ENCODE data around the gene DCLRE1C.
"Not testable (repeated sequence)": the region's sequence is repeated elsewhere in the genome, so short reads cannot be mapped to it uniquely, and the experiment has no call there.

The DCLRE1C gene

DNA sequence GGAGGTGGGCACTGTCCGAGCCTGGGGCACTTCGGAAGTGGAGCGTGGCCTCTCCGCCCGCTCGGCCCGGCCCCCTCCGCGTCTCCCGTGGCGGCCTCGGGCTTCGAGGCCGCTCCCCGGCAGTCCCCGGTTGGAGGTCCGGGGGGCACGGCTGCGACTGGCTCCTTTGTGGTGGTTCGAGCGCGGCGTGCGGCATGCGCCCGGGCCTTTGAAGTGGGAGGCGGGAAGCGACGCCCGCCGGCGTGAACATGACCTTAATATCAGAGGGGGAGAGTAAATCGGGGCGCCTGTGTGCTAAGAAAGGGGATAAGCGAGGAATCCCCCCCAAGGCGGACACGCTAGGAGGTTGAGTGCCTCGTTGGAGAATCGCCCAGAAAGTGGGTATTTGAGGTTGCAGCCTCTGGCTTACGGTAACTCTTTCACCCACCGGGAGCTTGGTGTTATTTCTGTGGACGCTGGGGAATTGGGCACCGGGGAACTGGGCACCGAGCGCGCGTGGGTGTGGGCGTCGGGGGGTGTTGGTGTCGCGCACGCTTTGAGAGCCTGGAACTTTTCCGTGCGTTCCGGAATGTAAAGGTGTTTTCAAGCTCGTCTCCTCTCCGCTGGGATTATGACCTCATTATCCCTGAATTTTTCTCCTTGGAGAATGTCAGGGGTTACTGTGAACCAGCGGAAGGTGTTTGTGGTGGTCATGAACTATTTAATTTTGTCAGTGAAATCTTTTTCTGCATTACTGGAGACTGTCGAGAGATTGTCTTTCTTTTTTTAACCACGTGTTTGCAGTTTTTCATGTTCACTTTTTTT is 74.6 kb downstream of the DCLRE1C start:
- DNase-seq = peak; percentile 34

DNA sequence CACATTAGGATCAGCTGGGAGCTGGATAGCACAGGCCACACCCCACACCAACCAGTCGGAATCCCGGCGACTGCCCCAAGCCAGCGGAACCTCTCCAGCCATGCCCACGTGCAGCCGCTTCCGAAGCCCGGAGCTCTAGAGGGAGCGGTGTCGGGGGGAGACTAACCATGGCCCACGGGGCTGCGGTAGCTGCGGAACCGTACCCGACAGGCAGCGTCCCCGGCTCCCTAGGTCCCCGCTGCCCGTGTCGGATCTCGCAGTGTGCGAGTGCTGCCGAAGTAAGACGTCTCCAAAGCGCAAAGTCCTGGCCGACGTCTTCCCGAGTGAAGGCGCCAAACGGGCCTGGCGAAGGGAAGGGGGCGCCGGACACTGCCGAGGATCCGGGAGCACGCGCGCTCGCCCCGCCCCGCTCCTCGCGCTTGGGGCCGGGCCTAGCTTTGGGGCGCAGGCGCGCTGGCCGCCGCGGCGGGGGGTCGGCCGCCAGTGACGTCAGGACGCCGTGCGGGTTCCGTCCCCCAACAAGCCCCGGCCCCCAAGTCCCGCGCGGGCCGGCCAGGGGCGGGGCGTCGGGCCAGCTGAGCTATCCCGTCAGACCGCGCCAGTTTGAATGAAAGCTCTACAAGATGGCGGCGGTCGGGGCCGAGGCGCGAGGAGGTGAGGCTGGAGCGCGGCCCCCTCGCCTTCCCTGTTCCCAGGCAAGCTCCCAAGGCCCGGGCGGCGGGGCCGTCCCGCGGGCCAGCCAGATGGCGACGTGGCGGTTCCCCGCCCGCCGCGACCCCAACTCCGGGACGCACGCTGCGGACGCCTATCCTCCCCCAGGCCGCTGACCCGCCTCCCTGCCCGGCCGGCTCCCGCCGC is 75.4 kb downstream of the DCLRE1C start, which contains the start of gene SUV39H2:
SUV39H2 (plus strand) TSS at position 601 of the 858 bp plus-strand sequence; CDS start at position 624, 23 bp downstream.
- peak; percentile 95 for DNase-seq

DNA sequence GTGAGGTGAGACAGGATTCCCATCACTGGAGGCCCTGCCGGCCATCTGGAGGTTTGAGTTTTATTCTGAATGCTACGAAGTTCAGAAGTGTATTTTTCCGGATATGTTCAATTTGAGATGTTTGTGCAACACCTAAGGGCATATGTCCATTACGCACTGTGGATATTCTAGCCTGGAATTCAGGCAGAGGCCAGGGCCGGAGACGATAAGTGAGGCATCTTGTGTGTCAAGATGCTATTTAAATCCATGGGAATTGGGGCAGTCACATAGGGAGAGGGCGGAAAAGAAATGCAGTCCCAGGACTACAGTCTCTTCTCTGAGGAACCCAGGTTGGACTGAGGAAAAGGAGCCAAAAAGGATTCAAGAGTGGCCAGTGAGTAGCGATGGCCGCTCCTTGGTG is 77.1 kb downstream of the DCLRE1C start:
- no peak for DNase-seq

DNA sequence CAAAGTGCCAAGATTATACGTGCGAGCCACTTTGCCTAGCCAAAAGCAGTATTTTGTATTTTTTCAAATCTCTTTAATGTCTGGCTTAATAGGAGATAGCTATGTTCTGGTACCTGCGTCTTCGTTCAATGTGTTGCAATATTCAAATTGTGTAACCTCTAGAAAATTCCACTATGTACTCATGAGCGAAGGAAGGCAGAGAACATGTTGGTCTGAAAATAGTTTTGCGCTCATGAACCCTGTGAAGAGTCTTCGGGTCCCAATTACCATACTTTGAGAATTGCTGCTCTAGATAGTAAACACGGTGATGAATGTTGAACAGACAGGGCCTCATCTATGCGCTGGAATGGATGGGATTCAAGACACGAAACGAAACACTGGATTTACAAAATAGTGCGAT is 78.0 kb downstream of the DCLRE1C start:
- no peak for DNase-seq

DNA sequence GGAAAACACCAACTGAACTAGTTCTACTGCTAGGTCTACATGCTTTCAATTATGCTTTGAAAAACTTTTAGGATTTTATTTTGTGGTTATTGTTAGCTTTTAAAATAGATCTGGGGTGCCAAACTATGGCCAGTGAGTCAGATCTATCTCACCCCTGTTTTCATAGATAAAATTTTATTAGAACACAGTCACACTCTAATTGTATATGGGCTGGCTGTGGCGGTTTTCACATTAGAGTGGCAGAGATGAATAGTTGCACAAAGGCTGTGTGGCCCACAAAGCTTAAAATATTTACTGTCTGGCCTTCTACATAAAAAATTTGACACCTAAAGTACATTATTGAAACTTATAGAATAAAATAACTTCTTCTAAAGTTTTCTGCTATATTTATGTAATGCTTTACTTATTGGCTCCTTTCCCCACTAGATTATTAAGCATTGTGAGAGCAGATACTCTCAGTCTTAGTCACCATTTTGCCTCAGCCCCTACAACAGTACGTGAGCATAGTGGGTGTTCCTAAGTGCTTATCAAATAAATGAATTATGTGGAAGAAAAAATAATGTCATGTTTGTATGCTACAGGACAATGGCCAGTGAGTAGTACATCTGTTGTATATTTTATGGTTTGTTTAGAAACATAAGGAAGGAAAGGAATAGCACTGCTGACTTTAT is 80.7 kb downstream of the DCLRE1C start:
- DNase-seq = no peak

DNA sequence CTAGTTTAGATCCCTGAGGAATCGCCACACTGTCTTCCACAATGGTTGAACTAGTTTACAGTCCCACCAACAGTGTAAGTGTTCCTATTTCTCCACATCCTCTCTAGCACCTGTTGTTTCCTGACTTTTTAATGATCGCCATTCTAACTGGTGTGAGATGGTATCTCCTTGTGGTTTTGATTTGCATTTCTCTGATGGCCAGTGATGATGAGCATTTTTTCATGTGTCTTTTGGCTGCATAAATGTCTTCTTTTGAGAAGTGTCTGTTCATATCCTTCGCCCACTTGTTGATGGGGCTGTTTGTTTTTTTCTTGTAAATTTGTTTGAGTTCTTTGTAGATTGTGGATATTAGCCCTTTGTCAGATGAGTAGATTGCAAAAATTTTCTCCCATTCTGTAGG is 89.0 kb downstream of the DCLRE1C start:
- DNase-seq = not testable (repeated sequence)

DNA sequence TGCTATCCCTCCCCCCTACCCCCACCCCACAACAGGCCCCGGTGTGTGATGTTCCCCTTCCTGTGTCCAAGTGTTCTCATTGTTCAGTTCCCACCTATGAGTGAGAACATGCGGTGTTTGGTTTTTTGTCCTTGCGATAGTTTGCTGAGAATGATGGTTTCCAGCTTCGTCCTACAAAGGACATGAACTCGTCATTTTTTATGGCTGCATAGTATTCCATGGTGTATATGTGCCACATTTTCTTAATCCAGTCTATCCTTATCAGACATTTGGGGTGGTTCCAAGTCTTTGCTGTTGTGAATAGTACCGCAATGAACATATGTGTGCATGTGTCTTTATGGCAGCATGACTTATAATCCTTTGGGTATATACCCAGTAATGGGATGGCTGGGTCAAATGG is 89.4 kb downstream of the DCLRE1C start:
- not testable (repeated sequence) for DNase-seq

DNA sequence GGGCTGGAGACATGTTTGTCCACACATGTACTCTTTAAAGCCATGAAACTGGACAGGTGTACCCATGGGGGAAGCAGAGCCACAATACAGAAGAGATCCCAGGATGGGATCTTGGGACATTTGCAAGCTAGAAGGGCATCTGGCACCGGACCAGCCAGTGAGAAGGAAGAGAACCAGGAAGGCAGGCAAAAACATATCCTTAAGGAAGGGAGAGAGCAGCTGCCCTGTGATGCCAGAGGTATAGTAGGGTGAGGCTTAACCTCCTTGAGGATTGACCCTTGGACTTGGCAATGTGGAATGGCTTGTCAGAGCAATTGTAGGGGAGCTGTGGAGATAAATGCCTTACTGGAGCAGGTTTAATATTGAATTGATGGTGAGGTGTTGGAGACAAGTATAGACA is 93.1 kb downstream of the DCLRE1C start:
- no peak for DNase-seq

DNA sequence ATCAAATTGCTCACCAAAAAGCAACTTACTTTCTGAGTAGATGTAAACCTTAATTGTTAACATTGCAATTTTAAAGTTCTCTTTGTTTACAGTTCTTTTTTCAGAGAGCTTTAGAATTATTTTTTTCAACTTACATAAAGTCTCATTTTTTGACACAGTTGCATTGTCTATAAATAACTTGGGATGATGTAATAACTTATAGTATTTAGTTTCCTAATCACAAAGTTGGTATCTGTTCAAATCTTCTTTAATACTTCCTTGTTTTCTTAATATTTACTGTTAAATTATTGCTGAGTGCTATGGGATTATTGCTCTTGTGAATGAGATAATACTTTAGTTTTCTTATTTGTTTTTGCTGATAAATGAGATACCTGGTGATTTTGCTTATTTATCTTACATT is 94.1 kb downstream of the DCLRE1C start:
- DNase-seq = no peak

DNA sequence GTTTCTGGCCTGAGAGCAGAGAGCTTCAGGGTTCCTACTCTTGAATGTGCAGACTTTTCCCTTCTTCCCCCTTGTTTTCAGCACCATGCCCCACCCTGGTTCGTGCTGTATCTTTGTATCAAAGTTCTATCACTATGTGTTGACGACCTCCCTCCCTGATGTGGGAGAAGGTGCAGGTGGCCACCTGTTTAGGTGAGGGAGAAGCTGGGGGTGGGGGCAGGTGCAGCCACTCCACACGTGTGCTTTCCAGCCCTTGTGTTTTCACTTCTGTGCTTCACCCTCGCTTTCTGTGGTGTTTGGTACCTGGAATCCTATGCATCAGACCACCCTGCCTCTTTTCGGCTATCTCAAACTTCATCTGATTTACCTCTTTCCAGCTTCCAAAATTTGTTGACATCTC is 94.9 kb downstream of the DCLRE1C start:
- no peak for DNase-seq

DNA sequence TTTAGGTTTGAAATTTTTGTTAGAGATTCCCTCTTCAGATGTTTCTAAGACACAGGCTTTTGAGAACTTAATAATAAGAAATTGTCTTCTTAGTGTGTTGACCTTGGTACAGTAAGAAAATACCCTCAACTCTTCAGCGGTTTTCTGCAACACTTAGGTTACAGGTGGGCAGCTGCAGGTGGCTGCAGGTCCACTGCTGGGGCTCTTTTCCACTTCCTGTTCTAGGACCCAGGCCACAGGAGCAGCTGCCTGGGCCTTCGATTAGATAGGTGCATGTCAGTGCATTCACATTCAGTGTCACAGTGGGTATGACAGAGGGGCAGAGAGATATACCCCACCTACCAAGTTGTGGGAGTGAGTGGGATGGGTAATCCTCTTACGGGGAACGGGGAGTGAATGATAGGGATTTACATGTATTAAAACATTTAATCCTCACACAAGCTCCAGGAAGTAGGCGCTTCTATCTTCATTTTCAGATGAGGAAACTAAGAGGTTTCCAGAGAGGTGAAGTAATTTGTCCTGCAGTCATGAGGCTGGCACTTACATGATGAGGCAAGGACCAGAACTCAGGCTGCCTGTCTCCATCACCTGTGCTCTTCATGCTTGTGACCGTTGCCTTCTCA is 95.4 kb downstream of the DCLRE1C start:
- DNase-seq = no peak

DNA sequence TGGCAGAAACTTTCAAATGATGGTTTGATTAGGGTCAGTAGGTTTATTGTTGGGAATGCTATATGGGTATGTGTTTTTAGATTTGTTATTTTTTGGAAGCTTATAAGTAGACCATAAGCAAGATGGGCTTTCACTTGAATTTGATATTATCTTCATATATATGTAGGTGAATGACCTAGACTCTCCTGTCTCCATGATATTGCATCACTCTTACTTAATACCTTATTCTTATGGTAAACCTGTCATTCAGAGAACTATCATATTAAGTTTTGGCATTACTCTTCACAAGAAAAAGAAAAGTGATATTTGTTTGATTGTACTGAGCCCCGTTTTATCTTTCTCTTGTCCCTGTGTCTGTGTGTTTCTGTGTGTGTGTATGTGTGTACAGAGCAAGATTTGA is 98.4 kb downstream of the DCLRE1C start:
- no peak for DNase-seq

DNA sequence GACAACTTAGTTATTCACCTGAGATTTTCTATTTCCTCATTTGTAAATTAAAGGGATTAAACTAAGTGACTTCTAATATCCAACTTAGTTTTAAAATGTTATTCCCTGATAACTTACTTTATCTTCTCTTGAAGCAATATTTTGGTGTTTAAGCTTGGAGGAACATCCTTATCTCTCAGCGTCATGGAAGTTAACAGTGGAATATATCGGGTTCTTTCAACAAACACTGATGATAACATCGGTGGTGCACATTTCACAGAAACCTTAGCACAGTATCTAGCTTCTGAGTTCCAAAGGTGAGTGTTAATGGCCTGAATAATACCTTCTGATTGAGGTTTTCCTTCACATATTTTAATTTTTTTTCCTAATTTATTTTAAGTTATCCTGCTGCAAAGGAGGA is 101.7 kb downstream of the DCLRE1C start:
- DNase-seq = no peak
